Stimulated activated CD8-positive, alpha-beta memory T cell treated with anti-CD3 and anti-CD28 coated beads, Interleukin-12 subunit alpha, Interleukin-12 subunit beta, amount 100 ng/mL, for 4 hours (primary cell): ENCODE results near the gene C10orf88.
A peak's percentile ranks its signal among the peaks of the same experiment; 100 is the strongest.

ENCODE experiments used
- DNase-seq: peaks from one replicate; pipeline ENCODE4 v3.0.0-alpha.2; 2020; ENCODE audit warnings: low read depth

Gene C10orf88, protein sequence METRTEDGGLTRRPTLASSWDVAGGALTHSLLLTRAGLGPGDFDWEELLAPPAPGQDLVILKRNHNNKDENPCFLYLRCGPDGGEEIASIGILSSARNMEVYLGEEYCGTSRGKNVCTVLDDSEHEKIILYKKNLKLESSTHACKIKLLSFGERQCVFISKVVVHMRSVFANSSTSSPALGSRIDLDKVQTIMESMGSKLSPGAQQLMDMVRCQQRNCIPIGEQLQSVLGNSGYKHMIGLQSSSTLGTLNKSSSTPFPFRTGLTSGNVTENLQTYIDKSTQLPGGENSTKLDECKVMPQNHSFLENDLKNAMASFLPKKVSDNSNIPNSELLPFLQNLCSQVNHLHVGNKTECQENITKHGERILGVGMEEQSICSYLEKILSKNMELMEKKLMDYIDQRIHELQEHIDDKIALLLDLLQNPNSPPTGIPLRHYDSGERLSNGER

DNA sequence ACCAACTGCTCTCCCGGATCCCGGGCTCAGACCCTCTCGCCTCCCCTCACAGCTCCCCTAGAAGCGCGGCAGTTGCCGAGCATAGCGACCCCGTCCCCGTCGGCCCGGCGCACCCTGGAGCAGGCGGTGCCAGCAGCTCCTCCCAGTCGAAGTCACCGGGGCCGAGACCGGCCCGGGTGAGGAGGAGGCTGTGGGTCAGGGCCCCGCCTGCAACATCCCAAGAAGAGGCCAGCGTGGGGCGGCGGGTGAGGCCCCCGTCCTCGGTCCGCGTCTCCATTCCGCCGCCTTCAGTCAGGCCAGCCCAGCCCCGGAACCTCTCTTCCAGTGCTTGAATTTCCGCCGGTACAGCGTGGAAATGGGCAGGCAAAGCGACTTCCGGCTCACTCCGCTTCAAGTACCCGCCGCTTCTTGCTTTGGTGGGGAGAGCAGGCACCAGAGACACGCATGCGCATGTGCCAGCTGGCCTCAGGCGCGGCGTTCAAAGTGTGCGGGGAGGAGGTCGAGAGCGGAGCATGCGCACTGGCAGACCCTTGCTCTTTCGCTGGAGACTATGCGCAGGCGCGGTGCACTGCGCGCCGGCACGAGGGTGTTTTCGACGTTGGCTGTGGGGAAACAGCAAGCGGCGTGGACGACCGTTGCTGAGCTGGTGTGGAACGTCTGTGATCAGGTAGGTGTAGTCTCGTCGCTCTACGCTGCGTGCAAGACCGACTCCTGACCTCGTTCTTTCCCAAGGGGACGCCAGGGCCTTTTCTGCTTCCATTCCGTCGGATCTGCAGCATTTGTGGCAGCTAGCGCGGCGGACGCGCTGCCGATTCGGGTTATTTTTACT is at the start of gene C10orf88:
Gene C10orf88 (minus strand): TSS at position 326 of the 829 bp plus-strand sequence. CDS start 49 bp downstream, at position 277.
- DNase-seq = peak; percentile 96

DNA sequence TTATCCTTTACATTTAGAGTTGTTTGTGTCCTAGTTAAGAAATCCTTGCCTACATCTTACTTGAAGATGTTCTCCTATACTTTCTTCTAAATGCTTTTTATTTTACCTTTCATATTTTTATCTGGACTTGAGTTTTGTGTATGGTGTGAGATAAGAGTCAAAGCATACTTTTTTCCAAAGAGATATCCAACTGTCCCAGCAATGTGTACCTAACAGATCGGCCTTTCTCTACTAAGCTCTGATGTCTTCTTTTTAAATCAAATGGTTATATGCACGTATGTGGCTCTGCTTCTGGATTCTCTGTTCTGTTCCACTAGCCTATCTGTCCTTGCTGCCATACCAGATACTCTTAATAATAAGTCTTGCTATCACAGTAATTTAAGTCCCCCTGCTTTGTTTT is 47.3 kb upstream of the C10orf88 start:
- no peak for DNase-seq

DNA sequence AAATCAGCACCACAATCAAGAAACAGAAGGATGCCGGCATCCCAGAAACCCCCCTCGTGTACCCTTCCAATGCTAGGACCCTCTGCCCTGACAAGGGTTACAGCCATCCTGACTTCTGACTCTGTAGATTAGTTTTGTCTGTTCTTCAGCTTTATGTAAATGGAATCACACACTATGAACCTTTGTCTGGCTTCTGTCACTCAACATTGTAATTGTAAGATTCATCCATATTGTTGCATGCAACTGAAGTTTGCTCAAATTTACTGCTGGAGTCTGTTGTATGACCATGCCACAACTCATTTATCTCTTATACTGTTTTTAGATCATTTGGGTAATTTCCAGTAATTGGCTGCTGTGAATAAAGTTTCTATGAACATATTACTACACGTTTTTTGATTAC is 46.1 kb upstream of the C10orf88 start:
- DNase-seq = no peak

DNA sequence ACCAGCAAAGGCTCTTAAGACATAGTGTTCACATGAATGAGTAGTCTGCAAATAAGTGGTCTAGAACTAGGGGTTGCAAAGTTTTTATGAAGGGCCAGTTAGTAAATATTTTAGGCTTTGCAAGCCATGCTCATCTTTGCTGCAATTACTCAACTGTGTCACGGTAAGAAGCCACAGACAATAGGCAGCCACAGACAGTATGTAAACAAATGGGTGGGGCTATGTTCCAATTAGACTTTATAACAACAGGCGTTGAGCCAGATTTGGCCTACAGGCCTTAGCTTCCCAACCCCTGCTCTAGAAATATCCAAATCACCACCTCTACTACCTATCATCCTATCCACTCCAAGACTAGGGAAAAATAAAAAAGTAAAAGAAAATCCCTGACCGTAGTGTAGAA is 45.3 kb upstream of the C10orf88 start:
- no peak for DNase-seq

DNA sequence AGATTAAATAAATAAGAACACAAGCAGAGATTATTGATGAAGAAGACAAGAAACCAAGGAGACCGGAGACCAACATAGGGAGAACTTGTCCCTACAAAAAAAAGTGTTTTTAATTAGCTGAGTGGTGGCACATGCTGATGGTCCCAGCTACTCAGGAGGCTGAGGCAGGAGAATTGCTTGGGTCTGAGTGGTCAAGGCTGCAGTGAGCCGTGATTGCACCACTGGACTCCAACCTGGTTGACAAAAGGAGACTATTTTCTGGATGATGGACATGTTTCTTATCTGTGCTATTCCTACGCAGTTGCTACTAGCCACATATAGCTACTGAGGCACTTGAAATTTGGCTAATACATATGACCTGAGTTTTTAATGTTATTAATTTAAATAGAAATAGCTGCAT is 44.9 kb upstream of the C10orf88 start:
- DNase-seq = no peak

DNA sequence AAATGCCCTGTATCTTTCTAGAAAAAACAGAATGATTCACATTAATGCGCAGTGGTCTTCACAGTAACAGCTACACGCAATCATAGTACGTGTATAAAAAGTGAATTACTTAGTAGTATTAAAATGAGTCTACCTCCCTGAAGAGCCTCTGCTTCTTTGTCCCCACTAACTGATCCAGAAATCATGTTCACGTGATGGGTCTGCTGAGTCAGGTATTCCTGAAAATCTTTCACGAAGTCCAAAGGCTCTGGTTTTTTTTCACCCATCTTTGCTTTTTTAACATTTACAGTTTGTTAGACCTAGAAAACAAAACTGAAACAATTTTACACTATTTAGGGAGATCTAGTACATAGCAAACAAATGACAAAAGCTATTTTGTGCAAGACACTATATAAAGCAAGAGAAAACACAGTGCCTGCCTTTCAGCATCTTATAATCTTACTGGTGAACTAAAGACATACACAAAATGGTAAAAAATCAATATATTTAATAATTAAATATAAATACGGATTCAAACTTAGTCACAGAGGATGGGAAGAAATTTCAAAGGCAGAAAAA is 44.4 kb upstream of the C10orf88 start:
- no peak for DNase-seq

DNA sequence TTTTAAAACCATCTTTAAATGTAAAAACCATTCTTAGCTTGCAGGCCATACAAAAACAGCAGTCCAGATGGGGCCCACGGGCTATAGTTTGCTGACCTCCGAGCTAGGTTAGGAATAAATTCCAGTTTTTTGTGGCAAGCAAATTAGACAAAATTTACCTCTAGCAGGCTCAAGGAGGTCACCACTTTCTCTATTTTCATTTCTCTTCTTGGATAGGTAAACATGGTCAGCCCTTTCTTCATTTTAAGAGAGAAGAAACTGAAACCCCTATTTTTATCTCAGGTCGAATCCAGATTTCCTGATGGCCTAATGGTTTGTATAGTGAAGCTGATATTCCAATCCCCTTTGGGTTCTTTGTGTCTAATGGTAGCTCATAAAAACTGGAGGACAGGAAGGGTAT is 43.8 kb upstream of the C10orf88 start:
- no peak for DNase-seq

DNA sequence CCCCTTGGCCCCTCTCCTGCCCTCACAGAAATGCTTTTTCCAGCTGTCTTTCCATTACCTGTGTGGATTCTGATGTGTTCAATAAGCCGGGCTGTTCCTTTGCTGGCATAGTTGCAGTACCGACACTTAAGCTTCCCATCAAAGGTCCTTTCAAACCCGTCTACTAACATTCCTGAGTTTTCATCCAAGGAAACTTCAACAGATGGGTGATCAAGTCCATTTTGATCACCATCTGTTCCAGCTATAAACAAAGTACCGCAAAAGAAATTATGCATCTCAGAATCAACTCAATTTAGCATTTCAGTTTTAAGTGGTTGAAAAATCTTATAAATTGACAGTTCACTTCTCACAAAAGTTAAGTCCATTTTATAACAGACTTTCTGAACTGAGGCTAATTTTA is 41.9 kb upstream of the C10orf88 start:
- DNase-seq = no peak

DNA sequence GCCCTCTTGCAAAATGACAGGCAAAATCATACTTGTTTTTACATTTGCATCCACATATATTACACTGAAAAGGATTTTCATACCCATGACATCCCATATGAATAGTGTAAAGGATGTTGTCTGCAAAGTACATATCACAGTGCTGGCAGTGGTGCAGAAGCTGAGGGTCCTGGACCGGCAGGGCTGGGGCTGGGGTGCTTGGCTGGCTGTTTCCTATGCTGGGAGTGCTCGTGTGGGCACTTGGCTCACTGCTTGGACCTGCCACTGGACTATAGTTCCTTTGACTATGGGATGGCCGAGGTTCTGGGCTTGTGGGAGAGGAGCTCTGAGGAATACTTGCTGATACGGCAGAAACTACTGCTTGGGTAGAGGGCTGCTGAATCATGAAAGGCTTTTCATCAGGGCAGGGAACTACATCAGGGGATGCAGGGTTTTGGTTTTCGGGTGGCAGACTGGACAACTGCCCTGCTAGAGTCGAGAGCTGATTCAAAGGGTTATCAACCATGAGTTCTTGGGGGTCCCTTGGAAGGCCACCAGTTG is 39.8 kb upstream of the C10orf88 start:
- DNase-seq = no peak

DNA sequence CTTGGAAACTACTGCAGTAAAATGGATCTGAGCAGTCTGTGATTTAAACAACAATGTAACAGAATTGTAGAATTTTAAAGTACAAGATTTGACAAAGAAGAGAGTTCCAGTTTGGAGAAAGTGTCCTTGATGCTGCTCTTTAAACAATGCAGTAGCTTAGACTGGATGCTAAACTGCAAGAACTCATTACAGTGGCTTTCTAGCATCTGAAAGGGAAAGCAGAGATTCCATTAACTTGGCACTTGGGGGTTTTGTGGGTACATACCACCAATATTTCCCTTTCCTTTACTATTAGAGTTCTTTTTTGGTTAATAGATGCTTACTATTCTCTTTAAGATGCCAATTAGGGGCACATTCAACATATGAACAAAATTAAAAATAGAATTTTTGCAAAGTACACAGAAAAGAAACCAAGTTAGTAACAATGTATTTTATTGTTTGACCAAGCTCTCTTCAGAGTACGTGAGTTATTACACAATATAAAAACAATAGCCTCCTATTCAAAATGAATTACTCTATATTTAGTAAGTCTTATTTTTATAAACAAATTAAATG is 38.1 kb upstream of the C10orf88 start:
- DNase-seq = no peak

DNA sequence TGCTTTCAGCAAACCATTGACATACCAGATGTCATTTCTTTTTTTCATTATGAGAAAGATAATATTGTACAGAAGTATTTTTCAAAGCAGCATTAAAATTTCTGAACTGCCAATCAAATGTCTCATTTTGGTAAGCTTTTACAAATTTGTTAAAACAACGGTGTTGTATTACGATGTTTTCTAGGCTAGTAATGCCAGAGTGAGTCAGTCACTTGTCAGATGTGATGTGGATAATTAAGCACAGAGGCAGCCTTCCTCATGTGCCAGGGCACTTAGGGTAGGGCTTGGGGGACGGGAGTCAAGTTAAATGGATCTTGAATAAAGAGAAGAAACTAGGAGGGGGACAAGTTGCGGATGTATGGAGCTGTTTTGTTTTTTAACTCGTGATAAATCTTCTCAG is 36.3 kb upstream of the C10orf88 start:
- DNase-seq = no peak

DNA sequence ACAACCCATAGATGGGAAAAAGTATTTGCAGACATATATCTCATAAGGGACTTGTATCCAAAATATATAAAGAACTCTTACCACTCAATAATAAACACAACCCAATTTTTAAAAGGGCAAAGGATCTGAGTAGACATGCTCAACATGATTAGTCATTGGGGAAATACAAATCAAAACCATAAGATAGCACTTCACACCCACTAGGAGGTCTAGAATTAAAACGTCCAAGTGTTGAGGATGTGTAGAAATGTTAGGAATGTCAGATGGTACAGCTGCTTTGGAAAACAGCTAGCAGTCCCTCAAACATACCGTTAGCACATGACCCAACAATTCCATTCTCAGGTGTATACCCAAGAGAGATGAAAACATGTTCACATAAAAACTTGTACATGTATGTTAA is 34.5 kb upstream of the C10orf88 start:
- no peak for DNase-seq

DNA sequence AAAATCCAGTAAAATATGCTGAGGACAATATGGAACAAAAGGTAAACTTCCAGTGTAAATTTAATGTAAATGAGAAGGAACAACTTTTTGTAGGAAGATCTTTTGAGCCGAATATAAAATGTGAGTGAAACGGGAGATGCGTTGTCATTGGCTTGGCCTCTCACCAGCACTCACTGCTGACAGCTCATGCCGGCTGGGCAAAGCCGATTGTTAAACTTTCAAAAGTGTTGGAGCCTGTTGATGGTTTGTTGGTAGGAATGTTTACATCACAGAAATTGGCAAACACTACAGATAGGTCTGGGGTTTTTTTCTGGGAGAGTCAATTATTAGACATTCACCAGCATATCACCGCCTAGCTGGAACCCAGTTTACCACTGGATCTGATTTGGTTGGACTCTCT is 32.3 kb upstream of the C10orf88 start:
- DNase-seq = no peak

DNA sequence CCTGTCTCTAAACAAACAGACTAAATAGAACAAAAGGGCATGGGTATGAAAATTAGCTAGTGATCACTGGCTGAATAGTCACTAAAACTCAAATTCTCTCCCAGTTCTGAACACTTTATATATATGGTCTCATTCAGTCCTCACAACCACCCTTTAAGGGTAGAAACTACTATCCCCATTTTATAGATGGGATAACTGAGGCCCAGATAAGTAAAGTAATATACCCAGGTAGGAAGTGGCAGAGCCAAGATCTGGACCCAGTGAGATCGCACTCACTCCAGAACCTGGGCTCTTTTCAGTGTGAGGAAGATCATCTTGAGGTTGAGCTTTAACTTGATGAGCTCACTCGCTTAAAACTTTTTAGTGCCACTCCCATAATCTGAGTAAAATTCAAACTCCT is 30.7 kb upstream of the C10orf88 start:
- no peak for DNase-seq

DNA sequence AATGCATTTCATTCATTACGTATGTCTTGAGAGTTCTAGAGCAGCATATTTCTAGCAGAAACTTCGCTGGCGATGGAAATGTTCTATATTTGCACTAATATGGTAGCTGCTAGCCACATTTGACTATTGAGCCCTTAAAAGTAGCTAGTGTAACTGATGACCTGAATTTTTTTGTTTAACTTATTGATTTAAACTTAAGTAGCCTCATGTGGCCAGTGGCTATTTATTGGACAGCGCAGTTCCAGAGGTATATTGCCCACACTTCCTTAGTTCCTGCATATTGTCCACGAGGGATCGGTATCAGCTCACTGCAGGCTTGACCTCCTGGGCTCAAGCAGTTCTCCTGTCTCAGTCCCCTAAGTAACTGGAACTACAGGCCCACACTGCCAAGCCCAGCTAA is 29.9 kb upstream of the C10orf88 start:
- no peak for DNase-seq

DNA sequence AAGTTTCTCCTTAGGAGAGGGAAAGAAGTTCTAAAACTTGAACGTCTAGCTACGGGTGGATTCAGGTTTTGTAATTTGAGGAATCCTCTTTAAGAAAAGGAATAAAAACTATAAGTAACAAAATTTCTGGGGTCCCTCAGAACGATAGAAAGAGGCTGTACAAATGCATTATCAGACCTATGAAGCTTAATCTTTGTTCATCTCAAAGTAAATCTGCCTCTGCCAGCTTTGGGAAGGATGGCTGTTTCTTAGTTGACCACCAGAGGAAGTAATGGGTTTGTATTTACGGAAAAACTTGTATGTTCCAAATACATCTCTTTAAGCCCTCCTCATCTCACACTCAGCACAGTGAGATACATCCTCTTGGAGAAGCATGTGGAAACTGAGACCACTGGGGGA is 27.0 kb upstream of the C10orf88 start:
- no peak for DNase-seq

DNA sequence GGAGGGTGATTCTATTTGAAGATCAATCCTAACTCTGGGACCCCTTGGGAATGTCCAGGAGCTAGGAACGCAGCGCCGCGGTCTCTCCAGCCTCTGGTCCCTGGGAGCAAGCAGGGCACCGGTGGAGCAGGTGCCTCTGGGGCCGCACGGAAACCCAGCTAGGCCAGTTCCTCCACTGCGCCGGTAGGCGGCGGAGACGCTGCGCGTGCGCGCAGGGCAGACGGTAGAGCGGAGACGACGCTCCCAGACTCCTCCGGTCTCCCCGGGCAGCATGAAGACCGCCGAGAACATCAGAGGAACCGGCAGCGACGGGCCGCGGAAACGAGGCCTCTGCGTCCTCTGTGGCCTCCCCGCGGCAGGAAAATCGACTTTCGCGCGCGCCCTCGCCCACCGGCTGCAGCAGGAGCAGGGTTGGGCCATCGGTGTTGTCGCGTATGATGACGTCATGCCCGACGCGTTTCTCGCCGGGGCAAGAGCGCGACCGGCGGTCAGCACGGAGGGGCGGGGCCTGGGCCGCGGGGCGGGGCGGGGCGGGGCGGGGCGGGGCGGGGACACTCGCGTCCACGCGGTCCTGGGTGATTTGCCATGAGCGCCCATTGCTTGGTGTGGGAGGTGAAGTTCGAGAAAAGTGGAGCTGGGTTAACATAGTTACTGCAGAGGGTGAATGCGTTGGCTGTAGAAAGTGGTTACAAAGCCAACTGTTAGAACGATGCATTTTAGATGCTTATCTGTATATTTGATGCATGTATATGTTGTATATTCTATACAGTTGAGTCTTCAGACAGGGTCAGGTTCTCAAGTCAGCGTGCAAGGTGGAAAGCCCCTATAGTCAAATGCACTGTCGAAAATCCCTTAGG is 26.4 kb upstream of the C10orf88 start, which contains the start of gene PSTK:
Gene PSTK (plus strand): TSS at position 193 of the 857 bp plus-strand sequence. CDS start 79 bp downstream, at position 272.
- peak; percentile 82 for DNase-seq

DNA sequence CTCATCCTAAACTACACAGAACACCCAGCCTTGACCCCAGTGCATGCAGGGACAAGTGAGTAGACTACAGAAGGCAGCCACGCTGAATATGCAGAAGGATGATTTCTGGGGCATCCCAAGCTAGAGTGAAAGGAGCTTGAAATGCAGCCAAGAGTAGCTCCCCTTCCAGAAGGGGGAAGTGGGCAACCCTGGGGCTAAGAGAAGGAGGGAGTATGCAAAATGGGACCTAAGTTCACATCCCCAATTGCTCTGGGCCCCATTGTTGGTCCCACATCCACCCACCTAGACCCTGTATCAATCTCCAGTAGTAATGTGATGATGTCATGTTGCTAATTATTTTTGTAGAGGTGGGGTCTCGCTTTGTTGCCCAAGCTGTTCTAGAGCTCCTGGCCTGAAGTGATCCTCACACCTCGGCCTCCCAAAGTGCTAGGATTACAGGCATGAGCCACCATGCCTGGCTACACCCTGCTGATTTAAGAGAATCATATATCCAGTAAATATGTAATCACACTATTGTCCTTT is 20.6 kb upstream of the C10orf88 start:
- no peak for DNase-seq

DNA sequence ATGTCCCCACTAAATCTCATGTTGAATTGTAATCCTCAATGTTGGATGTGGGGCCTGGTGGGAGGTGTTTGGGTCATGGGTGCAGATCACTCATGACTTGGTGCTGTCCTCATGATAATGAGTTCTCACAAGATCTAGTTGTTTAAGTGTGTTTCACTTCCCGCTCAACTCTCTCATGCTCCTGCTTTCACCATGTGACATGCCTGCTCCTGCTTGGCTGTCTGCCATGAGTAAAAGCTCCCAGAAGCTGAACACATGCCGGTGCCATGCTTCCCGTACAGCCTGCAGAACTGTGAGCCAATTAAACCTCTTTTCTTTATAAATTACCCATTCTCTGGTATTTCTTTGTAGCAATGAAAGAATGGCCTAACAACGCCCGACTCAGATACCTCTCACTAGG is 20.0 kb upstream of the C10orf88 start:
- DNase-seq = no peak

DNA sequence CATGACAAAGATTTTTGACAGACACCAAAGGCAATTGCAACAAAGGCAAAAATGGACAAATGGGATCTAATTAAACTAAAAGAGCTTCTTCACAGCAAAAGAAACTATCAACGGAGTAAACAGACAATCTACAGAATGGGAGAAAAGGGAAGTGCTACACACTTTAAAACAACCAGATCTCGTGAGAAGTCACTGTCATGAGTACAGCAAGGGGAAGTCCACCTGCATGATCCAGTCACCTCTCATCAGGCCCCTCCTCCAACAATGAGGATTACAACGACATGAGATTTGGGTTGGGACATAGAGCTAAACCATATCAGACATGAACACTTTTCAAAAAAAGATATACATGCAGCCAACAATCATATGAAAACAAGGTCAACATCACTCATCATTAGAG is 14.7 kb upstream of the C10orf88 start:
- no peak for DNase-seq

DNA sequence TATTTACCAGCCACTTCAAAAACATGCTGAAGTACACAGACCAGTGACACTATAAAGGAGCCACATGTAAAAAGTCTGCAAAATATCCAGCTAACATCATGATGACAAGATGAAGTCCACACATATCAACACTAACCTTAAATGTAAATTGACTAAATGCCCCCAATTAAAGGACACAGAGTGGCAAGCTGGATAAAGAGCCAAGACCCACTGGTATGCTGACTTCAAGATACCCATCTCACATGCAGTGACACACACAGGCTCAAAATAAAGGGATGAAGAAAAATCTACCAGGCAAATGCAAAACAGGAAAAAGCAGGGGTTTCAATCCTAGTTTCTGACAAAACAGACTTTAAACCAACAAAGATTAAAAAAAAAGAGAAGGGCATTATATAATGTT is 12.9 kb upstream of the C10orf88 start:
- DNase-seq = no peak
